Measurements from ENCODE around the gene LETMD1.

DNA sequence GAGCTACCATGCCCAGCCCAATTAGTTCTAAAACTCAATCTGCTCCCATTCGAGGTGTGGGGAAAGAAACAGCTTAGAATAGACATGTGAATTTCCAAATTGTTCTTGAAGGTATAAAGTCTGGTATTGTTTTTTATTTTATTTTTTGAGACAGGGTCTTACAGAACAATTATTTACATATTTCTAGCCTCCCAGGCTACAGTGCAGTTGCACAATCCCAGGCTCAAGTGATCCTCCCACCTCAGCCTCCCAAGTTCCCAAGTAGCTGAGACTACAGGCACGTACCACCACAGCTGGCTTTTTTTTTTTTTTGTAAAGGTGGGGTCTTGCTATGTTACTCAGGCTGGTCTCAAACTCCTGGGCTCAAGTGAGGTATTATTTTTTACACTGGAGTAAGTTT lies 28.2 kb upstream of the LETMD1 start:
- TF ChIP-seq FOXM1 (IDR thresholded peaks at IDR 0.05; ENCODE audit: low read depth) = no peak
- TF ChIP-seq, protein P1, sequence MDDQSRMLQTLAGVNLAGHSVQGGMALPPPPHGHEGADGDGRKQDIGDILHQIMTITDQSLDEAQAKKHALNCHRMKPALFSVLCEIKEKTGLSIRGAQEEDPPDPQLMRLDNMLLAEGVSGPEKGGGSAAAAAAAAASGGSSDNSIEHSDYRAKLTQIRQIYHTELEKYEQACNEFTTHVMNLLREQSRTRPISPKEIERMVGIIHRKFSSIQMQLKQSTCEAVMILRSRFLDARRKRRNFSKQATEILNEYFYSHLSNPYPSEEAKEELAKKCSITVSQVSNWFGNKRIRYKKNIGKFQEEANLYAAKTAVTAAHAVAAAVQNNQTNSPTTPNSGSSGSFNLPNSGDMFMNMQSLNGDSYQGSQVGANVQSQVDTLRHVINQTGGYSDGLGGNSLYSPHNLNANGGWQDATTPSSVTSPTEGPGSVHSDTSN (IDR thresholded peaks at IDR 0.05) = no peak
- no peak for TF ChIP-seq YY1 (IDR thresholded peaks at IDR 0.05; ENCODE audit: low read depth)
- no peak for TF ChIP-seq POLR2AphosphoS5 (IDR thresholded peaks at IDR 0.05; ENCODE audit: low read depth, low read length)
- no peak for TF ChIP-seq EP300 (IDR thresholded peaks at IDR 0.05; ENCODE audit: borderline replicate concordance in 1 of 2, low read depth in 1 of 2, low read length in 1 of 2)
- no peak for TF ChIP-seq TEAD4 (IDR thresholded peaks at IDR 0.05; ENCODE audit: borderline replicate concordance, insufficient read depth)
- TF ChIP-seq, protein P2, sequence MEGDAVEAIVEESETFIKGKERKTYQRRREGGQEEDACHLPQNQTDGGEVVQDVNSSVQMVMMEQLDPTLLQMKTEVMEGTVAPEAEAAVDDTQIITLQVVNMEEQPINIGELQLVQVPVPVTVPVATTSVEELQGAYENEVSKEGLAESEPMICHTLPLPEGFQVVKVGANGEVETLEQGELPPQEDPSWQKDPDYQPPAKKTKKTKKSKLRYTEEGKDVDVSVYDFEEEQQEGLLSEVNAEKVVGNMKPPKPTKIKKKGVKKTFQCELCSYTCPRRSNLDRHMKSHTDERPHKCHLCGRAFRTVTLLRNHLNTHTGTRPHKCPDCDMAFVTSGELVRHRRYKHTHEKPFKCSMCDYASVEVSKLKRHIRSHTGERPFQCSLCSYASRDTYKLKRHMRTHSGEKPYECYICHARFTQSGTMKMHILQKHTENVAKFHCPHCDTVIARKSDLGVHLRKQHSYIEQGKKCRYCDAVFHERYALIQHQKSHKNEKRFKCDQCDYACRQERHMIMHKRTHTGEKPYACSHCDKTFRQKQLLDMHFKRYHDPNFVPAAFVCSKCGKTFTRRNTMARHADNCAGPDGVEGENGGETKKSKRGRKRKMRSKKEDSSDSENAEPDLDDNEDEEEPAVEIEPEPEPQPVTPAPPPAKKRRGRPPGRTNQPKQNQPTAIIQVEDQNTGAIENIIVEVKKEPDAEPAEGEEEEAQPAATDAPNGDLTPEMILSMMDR (IDR thresholded peaks at IDR 0.05) = no peak
